HG02852 (cell line): ENCODE data around the gene OR2T27.
"Not testable (repeated sequence)": the region's sequence is repeated elsewhere in the genome, so short reads cannot be mapped to it uniquely, and the experiment has no call there.

Experiments used
- ATAC-seq: cut with Tn5 transposase; IDR thresholded peaks from one replicate; pipeline ENCODE4 v1.9.1; 2021; ENCODE audit warnings: mild to moderate bottlenecking, moderate library complexity; ENCODE audit not compliant: unreplicated experiment

Gene OR2T27, protein sequence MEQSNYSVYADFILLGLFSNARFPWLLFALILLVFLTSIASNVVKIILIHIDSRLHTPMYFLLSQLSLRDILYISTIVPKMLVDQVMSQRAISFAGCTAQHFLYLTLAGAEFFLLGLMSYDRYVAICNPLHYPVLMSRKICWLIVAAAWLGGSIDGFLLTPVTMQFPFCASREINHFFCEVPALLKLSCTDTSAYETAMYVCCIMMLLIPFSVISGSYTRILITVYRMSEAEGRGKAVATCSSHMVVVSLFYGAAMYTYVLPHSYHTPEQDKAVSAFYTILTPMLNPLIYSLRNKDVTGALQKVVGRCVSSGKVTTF

DNA sequence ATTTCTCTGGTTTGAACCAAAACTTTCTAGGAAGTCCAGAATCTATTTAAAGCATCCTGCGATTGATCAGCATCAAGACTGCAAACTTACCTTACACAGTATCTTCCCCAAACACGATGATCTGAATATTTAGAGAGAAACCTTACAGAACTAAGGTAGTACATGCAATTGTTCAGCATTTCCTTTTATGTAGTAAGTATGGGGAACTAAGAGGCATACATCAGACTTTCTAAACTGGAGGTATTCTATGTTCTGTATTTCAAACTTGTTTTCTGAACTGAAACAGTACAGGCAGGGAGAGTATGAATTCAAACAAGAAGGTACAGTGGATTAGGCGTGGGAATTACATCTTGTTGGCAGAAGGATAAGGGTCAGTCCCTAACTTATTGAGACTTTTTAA is at the start of gene OR2T27:
Gene OR2T27, minus strand, starts transcription at position 175 of the 400 bp plus-strand sequence. CDS start 4,644 bp downstream, outside the sequence.
- ATAC-seq, result peak; percentile 67

DNA sequence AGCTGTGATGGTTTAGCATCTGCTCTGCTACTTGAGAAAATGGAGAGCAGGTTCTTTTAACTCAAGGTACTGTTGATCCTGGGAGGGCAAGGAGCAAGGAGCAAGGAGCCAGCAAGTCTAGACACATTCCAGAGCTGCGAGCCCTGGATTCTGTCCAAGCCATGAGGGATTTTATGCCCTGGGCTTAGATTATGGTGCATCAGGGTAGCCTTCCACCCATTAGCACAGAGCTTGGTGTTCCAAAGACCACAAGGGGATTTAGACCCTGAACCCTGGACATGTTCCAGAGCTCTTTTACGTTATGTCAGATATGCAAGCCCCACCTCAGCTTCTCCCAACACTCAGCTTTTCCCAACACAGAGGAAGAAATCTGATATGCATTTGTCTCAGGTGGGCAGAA is 49.3 kb upstream of the OR2T27 start:
- no peak for ATAC-seq

DNA sequence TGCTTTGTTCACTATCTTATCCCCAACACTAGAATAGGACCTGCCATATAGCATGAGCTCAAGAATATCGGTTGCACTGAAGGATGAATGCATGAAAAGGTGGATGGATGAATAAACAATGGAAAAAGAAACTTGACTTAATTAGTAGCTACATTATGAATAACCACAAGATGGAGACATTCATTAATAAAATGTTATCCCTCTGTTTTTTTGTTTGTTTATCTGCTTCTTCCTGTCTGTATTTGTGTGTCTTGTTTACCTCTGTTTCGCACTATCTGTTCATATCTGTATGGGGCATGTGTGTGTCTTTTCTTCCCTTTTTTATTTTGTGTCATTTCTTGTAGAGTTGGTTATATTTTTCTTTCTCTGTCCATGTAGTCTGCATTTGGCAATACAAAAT is 48.3 kb upstream of the OR2T27 start:
- ATAC-seq, result no peak

DNA sequence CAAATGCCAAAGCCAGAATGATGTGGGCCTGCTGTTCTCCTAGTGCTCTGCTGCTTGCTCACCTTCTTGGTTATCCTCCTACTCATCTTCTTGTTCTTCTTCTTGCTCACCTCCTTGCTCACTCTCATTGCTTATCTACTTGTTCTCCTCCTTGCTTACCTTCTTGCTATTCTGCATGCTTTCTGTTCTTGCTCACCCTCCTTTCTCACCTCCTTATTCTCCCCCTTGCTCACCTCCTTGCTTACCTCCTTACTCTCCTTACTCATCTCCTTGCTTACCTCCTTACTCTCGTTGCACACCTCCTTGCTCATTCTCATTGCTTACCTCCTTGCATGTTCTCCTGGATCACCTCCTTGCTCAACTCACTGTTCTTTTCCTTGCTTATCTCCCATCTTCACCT is 47.4 kb upstream of the OR2T27 start, which contains the start of gene OR14I1:
Gene OR14I1, minus strand, starts transcription at position 53 of the 400 bp plus-strand sequence.
- ATAC-seq, result no peak

DNA sequence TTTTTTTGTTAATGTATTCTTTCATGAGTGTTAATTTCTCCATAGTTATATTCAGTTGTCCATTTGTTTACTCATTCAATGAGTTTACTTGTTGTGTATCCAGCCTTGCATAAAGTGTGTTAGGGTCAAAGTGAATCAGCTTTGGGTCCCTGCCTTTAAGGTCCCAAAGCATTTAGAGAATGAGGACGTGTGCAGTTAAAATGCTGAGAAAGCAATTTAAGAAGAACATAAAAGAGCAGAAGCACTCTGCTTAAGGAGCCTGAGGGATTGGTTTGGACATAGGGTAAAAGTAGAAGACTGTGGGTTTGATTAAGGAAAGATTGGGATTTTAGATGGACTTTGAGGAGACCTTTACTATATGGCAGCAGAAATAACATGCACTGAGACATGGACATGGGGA is 43.8 kb upstream of the OR2T27 start:
- ATAC-seq, result no peak

DNA sequence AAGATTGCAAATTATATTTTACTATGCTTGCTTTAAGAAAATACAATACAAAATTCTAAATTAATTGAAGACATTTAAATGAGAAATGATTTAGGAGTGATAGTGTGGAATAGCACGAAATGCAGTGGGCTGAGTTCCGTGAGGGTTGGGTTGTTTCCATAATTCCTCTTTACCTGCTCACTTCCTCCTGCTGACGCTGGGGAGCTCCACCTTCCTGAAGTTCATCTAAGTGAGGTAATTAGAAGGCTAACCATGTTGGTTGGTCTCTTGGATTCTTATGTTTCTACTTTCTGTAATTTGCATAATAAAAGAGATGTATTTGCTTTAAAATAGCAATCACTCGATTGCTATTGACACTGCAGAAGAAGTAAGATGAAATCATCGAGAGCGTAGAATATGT is 42.6 kb upstream of the OR2T27 start:
- ATAC-seq, result no peak

DNA sequence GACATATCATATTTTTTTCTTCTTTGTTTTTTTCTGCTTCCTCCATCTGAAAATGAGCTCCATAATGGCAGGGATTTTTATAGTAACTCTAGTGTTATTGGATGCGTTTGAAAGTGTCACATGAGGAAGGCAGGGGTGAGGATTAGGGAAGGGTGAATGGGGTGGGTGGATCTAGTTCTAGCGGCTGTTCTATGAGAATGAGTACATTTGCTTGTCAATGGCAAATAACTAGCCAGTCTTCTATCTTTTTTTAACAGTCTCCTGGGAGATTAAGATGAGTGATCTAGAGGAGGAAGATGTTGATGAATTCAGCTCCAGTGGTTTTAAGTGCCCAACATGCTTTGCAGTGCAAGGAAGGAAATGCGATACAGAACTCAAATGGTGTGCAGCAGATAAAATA is 41.4 kb upstream of the OR2T27 start:
- no peak for ATAC-seq

DNA sequence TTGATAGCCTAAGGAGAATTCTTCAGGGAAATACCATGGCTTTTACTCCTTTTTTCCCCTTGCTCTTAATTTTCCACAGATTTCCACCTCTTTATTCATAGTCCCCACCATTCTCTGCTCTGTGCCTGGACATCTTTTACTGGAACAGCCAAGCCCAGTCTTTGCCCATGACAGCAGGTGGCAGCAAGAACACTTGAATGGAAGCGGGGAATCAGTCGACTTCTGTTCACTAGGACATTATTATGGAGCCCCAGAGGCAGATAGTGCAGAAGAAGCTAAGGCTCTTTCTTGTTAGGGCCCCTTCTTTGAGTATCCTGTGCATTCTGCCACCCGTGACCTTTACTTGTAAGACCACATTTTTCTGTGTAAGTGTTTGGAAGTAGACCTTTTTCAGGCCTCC is 40.9 kb upstream of the OR2T27 start:
- no peak for ATAC-seq

DNA sequence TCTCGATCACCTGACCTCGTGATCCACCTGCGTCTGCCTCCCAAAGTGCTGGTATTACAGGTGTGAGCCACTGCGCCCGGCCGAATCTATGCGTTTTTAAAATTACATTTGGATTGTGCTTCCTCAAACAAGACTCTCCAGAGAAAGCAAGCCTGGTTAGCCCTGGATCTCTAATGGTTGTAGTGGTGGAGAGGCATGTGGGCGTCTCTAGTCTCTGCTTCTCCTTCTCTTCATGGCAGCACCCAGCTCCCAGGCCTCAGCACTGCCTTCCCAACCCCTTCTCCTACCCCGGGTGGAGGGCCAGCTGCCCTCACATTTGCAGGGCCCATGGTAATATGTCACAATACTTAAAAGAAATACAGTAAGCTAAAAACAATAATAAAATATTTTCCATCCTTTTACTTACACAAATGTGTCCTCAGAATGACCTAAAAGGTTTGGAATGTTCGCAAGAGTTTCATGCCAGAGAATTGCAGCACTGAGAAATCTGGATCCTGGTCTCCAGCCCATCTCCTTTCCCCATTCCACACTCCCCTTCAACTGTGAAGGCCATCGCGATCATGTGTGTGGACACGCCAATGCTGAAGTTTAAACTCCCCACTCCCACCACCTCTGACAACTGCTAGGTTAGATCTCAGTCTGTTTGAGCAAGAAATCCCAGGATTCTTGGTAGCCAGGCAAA is 40.3 kb upstream of the OR2T27 start:
- ATAC-seq, result no peak

DNA sequence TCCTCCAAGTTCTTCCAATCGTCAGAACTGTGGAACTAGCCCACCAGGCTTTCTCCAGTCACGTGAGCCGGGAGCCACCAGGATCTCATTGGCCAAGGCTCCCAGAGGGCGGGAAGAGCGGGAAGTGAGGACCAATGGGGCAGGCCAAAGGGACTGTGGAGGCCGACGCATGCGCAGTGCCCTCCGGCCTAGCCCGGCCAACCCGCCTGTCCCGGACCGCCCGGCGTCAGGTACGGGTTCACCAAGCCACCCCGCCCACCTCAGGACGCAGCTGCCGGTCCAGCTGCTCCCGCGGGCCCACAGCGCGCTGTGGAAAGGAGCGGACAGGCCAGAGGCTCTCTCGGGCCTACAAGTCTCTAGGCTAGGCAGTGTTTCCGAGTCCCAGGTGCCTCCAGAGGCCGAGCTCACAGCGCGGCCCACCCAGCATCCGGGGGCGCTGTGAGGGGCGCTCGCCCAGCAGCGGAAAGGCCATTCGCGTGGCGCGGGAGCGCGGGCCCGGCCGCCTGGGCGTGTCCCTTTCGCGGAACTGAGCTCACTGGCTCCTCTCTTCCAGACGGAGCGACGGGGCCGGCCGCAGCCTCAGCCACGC is 36.3 kb upstream of the OR2T27 start:
- no peak for ATAC-seq

DNA sequence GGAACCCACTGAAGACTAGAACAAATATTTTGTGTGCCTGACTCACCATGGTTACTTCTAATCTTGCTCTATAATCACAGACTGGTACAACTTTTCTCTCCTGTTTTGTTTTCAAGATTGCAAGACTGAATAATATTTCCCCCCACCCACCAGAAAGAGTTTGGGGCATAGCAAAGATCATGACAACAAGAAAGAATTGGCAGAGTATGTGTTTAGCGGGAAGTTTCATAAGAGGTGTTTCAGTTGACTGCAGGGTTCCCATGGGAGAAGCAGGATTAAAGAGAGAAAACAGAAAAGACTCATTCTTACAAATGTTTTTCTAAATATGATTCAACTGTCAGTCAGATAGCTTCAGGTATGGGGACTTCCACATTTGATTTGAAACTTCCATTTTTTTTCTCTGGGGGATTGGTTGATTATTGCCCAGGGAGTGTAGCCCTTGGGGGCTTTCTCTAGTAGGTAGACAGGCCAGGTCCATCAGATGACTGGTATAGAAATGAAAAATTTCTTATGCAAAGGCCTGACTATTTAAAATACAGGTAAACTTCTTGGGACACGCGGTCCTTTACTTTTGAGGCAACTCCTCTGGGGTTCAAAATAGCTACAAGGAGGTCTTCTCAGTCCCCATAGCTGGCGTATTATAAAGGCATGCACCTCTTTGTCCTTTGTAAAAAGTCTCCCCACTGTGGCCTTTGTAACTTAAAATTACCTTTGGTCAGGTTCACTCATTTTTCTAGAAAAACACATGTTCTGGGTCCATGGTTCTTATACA is 33.4 kb upstream of the OR2T27 start:
- ATAC-seq, result peak; percentile 51

DNA sequence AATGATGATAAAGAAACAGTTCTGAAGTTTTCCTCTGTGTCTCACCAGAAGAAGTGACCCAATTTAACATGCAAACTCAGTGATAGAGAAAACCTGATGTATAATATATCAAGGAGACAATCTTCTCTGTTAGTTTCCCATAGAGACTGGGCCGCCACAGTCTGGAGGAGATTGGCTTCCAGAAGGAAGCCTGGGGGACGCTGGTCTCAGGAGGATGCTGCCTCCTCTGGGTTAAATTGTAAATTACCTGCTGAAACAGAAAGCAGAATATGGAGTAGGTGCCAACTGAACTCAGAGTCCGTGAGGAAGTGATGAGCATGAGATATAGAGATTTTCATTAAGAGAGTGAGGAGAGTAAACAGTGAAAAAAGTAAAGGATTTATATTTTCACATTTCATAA is 31.5 kb upstream of the OR2T27 start:
- peak; percentile 88 for ATAC-seq

DNA sequence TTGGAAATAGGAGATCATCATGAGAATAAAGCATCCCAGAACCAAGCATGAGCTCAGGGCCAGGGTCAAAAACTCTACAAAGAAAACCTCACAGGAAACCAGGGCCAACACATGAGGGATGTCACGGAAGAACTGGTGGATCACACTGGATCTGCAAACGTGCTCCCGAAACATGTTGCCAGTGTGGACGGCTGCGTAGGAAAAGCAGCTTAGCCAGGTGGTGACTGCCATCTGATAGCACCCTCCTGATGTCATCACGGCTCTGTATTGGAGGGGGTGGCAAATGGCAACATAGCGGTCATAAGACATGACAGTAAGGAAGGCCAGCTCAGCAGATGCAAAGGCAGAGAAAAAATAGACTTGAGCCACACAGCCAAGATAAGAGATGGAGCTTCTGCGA is 26.3 kb upstream of the OR2T27 start:
- no peak for ATAC-seq

DNA sequence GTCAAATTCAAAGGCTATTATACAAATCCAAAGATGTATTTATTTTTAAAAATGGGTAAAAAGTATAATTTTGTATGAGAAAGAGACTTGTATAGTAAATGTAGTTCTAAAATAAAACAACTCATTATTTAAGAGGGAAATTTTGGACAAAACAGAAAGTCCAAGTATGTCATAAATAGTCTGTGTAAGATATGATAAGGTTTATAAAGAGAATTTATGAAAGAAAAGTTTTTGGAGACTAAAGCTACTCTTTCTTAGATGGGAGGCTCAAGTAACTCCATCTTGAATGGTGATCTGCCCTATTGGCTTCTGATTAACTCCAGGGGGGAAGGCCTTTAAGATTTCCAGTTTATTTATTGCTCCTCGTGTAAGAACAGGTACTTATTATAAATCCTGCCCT is 14.7 kb upstream of the OR2T27 start:
- ATAC-seq, result no peak

DNA sequence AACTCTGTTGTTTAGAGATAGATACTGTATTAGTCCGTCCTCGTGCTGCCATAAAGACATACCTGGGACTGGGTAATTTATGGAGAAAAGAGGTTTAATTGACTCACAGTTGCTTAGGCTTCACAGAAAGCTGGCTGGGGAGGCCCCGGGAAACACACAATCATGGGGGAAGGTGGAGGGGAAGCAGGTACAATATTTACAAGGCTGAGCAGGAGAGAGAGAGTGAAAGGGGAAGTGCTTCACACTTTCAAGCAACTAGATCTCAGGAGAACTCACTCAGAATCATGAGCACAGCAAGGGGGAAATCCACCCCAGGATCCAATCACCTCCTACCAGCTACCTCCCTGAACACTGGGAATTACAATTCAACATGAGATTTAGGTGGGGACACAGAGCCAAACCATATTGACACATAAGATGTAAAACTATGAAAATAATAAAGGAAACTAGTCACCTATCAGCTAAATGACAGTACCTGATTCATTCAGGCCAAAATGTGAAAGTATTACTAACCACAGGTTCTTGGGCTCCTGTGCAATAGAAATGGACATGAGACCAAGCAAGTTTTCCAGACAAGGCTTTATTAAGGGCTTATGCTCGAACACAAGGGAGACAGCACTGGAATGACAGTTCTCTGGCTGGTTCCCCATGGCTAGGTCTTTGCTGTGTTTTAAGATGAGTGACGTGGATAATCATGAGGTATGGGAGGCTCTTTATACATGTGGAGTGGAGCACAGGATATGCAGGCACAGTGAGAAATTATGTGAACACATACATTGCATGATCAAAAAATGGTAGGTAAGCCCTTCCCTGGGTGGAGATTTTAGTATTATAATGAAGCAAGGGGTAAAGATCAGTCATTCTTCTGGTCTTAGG is 8.4 kb upstream of the OR2T27 start:
- peak; percentile 97 for ATAC-seq

DNA sequence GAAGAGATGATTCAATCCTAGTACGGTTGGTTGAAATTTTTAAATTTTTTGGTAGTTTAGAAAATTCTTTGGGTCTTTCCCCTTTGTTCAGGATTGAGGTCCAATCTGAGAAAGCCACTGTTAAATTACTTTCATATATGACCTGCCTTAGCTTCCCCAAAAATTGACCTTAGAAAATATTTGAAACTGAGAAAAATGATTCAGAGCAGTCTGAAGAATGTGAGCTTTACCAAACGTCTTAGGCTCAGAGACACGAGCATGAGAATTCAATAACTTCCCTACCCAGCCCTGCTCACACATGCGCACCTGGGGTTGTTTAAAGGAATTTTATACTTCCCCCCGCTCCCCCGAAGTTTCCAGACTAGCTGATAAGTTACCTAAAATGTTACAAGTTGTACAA is 1.5 kb upstream of the OR2T27 start:
- peak; percentile 70 for ATAC-seq

DNA sequence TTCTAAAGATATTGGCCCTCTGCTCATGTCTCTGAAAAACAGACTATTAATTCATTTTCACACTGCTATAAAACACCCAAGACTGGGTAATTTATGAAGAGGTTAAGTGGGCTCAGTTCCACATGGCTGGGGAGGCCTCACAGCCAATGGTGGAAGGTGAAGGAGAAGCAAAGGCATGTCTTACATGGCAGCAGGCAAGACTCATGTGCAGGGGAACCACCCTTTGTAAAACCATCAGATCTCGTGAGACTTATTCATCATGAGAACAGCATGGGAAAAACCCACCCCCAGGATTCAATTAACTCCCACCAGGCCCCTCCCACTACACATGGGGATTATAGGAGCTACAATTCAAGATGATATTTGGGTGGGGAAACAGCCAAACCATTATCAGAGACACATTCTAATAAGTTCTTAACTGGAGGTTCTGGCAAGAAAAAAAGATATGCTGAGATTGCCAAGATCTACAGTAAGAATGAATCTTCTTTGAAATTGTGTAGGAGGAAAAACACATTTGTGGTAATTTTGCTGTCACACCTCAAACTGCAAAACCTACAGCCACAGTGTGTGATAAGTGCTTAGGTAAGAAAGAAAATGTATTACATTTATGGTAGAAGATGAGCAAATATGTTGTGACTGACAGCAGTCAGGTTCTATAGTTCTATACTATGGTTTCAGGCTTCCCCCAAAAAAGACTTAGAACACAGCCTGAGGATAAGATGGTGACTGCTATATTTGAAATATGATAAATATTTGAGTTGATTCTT is 6.4 kb downstream of the OR2T27 start:
- not testable (repeated sequence) for ATAC-seq

DNA sequence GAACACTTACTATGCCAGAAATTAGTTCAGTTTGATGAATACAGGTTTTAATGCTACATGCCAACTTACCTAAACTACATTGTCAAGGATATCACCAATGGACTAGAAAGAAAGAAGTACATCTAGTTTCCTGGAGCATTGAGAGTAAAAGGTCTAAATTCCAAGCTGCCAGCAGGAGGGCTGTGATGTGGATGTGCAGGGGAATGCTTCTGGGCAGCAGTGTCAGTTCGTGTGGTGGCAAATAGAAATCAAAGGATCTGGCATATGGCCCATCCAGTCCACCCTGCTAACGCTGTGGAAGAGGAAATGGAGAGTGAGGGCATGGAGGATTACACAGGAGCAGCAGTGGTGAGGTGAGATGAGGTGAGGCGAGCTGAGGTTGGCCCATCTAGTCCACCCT is 10.2 kb downstream of the OR2T27 start, which contains the start of gene OR2T35:
Gene OR2T35, minus strand, starts transcription at position 101 of the 400 bp plus-strand sequence. CDS start 6,020 bp downstream, outside the sequence.
- ATAC-seq, result not testable (repeated sequence)

DNA sequence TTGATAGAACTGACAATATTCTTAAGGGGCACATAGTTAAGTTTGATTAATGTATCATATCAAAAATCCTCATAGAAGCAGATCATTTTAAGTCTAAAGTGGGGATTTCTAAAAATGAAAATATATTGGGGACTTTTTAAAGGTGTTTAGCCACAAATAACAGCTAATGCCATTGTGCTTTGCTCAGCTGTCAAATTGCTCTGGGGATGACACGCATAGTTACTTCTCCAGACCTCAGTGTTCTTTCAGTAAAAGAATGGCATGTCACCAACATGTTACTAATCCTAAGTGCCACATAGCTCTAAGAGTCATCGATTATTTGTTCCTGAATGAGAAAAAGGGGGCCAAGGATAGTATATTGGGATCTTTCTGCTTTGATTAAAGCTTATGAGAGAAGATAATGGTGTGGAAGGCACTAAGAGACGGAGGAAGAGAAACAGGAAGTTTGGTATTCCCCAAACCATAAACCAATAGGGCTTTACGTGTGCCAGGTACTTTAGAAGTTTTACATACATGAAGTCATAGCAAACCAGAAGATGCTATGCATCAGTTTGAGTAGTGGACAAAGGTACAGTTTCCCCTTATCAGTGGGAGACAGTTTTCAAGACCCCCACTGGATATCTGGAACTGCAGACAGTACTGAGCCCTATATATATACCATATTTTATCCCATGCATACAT is 12.2 kb downstream of the OR2T27 start:
- ATAC-seq, result peak; percentile 71
